Right cardiac atrium (tissue), 5 donors: ENCODE measurements around the gene COPS4. TPM values are rescaled to one million over a fixed set of nuclear protein-coding genes. Genes with fewer than 3 reads are reported as not detected.

Experiments
- polyA plus RNA-seq: library from polyadenylated mRNA; stranded (reverse); fragments of 200-250 nt; gene quantifications from one replicate; pipeline ENCODE4 v1.2.3, GENCODE V29; 2013
- total RNA-seq, 4 donors: library from RNA; stranded (reverse); fragmentation: NEBNext Ultra II Directional; extraction: Animal tissue kit (Norgen Biotek cat#: 25700); gene quantifications; one replicate each; pipeline ENCODE4 v1.2.1, GENCODE V29; 2021
- donor health status: healthy with polysubstance abuse.
- donor health status: DM: no; HTN: yes; CAD: no.
- donor health status: DM: no; HTN: no; CAD: no.
- donor health status: DM: no; HTN: yes; CAD: no; lungs with severe emphysema.
- donor health status: DM: yes; HTN: yes; CAD: no.

The COPS4 gene
- total and polyA plus RNA-seq, 5 donors, result 40.3 to 54.8 (median 47.7) TPM

Other genes with a start within 250 kb of the COPS4 start
- 10 to 100 TPM; 11.6 to 14.2 (median 12.0) TPM for gene SCD5, start 236.4 kb upstream of the COPS4 start, total RNA-seq
- 6.0 TPM for gene SCD5, start 236.4 kb upstream of the COPS4 start, polyA plus RNA-seq
- 100 to 1,000 TPM; 107 to 156 (median 128) TPM for gene SEC31A, start 144.0 kb upstream of the COPS4 start, total RNA-seq
- 87.3 TPM for gene SEC31A, start 144.0 kb upstream of the COPS4 start, polyA plus RNA-seq
- 1 to 10 TPM; 3.2 to 6.3 (median 3.7) TPM for gene THAP9, start 134.4 kb upstream of the COPS4 start, total RNA-seq
- gene THAP9, start 134.4 kb upstream of the COPS4 start, polyA plus RNA-seq, result 2.6 TPM
- 1 to 10 TPM; 7.2 to 7.7 (median 7.3) TPM for gene LIN54, start 24.4 kb upstream of the COPS4 start, total RNA-seq
- gene LIN54, start 24.4 kb upstream of the COPS4 start, polyA plus RNA-seq, result 2.2 TPM
- gene PLAC8, start 79.5 kb downstream of the COPS4 start, total RNA-seq, result 1 to 10 TPM; 1.2 to 5.0 (median 3.0) TPM
- 1.6 TPM for gene PLAC8, start 79.5 kb downstream of the COPS4 start, polyA plus RNA-seq
- gene COQ2, start 249.6 kb downstream of the COPS4 start, total RNA-seq, result 10 to 100 TPM; 12.1 to 15.9 (median 14.4) TPM
- gene COQ2, start 249.6 kb downstream of the COPS4 start, polyA plus RNA-seq, result 17.5 TPM